ENCODE results near the gene ANGPTL8.

The ANGPTL8 gene

DNA sequence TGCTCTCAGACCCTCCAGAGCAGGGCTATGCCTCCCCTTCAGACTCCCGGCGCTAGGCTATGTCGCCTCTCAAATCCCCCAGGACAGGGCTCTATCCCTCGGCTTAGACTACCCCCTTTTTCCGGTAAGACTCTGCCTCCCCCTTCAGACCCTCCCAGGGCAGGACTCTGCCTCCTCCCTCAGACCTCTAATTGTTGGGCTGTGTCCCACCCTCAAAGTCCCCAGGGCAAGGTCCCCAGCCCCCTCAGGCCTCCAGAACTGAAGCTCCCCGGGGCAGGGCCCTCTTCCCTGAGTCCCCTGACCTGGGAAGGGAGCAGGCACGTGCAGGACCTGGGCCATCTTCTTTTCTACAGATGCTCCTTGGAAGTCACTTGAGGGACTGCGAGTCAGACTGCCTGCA lies 45.2 kb upstream of the ANGPTL8 start:
- TF ChIP-seq, protein P1, sequence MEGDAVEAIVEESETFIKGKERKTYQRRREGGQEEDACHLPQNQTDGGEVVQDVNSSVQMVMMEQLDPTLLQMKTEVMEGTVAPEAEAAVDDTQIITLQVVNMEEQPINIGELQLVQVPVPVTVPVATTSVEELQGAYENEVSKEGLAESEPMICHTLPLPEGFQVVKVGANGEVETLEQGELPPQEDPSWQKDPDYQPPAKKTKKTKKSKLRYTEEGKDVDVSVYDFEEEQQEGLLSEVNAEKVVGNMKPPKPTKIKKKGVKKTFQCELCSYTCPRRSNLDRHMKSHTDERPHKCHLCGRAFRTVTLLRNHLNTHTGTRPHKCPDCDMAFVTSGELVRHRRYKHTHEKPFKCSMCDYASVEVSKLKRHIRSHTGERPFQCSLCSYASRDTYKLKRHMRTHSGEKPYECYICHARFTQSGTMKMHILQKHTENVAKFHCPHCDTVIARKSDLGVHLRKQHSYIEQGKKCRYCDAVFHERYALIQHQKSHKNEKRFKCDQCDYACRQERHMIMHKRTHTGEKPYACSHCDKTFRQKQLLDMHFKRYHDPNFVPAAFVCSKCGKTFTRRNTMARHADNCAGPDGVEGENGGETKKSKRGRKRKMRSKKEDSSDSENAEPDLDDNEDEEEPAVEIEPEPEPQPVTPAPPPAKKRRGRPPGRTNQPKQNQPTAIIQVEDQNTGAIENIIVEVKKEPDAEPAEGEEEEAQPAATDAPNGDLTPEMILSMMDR (IDR thresholded peaks at IDR 0.05; ENCODE audit: low read depth, low read length, missing control alignments): no peak
- in situ Hi-C loops (cut with HindIII; ENCODE audit: low pct_ligation_motif_present, low sequenced_read_pairs): no loop called here
- Histone ChIP-seq H3K27me3 (replicated peaks) (no peaks in the 10 kb centered on the region), H3K27ac (no peak overlapping the region), H3K36me3 (replicated peaks) (peaks cover 35% of the 10 kb centered on the region), H3K4me3 (ENCODE audit: low read depth, low read length) (no peak overlapping the region)
- no peak for DNase-seq

DNA sequence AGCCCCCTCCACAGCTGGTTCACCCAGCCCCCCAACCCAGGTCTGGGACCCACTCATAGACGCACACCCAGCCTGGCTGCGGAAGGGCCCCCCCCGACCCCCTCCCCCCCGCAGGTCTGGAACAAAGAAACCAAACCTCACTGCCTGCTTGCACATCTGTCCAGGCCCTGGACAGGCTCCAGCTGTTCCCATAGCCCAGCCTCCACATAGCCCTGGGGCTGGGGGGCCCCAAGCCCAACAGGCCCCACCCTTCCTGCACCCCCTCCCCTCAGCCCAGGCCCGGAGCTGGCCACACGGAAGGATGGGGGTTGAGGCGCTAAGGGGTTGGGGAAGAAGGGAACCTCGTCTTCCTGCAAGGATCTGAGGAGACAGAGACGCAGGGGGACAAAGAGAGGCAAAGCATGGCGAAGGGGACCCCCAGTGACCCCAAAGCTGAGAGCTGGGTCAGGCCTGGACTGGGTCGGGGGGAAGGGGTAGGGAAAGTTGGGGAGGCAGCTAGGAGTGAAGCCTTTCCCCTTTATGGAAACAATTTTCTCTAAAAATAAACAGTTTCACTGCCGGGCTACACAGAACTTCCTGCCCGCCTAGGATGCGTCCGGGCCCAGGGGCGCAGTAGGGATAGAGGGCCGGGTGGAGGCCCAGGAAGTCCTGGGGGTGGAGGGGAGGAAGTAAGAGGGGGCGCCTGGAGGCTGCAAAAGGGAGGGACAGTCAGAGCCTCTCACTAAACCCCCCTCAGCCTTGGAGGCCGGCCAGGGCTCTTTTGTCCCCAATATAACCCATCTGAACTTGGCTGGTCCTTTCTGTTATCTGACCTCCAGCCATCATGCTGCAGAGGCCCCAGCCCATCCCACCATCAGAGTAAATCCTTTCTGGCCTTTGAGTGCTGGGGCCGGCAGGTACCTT lies 44.5 kb upstream of the ANGPTL8 start:
- no peaks in the 10 kb centered on the region for H3K27me3 ChIP-seq (replicated peaks)
- peaks cover 35% of the 10 kb centered on the region for H3K36me3 ChIP-seq (replicated peaks)
- peak overlapping the region; percentile 30 for H3K4me3 ChIP-seq (ENCODE audit: low read depth, low read length)
- in situ Hi-C loops (cut with HindIII; ENCODE audit: low pct_ligation_motif_present, low sequenced_read_pairs): no loop called here
- no peak for DNase-seq
- TF ChIP-seq, protein P1 (IDR thresholded peaks at IDR 0.05; ENCODE audit: low read depth, low read length, missing control alignments): no peak
- no peak overlapping the region for H3K27ac ChIP-seq

DNA sequence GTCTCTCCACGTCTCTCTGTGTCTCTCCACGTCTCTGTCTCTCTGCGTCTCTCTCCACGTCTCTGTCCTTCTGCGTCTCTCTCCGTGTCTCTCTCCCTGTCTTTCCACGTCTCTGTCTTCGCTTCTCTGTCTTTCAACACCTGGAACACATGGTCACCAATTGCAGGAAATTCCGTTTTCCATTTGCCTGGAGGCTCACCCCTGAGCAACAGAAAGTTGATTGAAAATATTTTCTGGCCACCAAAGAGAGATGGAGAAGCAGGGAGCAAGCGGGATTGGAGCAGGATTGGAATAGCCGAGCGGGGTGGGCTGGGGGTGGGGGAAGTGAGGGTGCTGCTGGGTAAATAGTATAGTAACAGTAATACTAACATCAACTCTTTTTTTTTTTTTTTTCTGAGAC lies 43.7 kb upstream of the ANGPTL8 start:
- H3K36me3 ChIP-seq (replicated peaks): peaks cover 32% of the 10 kb centered on the region
- DNase-seq: no peak
- TF ChIP-seq, protein P1 (IDR thresholded peaks at IDR 0.05; ENCODE audit: low read depth, low read length, missing control alignments): no peak
- H3K27ac ChIP-seq: no peak overlapping the region
- in situ Hi-C loops (cut with HindIII; ENCODE audit: low pct_ligation_motif_present, low sequenced_read_pairs): no loop called here
- H3K4me3 ChIP-seq (ENCODE audit: low read depth, low read length): peak overlapping the region; percentile 30
- H3K27me3 ChIP-seq (replicated peaks): no peaks in the 10 kb centered on the region

DNA sequence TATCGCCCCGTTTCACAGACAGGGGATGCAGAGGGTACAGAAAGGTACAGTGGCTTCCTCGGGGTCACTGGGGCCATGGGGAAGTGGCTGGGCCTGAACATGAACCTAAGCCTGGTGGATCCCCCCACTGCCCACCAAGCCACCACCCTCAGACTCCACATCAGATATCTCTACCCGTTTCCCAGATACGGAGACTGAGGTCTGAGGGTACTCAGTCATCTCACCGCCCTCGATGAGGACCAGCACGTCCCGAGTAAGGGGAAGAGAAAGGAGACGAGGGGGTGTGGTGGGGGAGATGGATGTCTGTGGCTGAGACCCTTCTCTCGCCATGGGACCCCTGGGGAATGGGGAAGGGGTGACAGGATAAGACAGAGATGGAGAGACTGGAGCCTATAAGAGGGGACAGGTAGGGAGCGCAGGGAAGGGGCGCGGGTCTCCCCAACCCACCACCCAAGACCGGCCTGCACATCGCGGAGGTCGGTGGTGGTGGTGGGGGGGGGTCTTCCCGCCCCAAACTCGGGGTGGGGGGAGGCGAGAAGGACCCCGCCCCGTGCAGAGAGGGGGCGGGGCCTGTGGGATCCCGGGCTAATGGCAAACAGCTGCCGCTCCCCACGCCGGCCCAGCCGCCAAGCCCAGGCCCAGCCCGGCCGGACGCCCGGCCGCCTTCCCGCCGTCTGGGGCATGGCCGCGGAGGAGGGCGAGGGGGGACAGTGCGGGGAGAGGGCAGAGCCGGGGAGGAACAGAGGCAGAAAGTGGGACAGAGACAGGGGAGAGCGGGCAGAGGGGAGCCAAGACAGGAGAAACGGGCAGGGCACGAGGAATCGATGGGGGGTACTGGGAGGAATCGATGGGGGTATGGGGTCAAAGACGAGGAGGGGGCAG lies 42.8 kb upstream of the ANGPTL8 start:
- Histone ChIP-seq H3K36me3 (replicated peaks) (peaks cover 25% of the 10 kb centered on the region), H3K27ac (no peak overlapping the region)

DNA sequence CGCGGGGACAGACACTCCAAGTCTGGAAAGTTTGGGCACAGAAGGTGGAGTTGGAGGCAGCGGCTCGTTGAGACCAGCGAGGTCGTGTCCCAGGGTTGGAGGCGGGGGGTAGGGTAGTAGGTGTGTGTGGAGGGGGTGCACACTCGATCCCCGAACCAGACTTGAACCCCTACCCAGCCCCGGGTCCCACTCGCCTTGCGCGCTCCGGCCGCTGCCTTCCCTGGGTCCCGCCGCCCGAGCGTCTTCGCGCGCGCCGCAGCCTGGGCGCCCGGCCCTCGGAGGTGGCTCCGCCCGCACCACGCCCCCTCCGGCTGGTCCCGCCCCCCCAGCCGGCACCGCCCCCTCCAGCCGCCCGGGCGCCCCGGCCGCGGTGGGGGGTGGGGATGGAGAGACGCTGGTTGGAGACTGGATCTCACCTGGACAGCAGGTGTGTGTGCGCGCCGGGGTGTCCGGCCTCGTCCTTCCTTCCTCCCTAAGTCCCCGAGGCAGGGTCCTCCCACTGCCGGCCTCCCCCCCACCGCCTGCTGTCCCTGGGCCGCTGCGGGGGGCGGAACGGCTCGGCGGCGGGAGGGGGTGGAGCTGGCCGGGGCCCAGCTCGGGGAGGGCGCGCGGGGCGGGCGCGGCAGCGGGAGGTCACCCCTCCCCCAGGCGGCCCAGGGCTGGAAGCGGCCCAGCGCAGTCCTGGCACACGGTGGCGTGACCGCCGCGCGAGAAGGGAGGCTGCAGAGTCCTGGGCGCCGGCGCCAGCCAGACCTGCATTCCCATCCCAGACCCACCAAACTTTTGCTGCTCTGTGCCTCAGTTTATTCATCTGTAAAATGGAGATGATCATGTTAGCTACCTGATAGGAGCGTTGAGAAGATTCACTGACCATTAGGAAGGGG lies 41.9 kb upstream of the ANGPTL8 start, which contains the start of gene KANK2:
TSS of gene KANK2 (minus strand) at position 255 of the 884 bp plus-strand sequence. CDS start 3,034 bp downstream, outside the sequence.
- H3K27ac ChIP-seq: no peak within 1 kb of the TSS
- DNase-seq: peak; percentile 33
- H3K27me3 ChIP-seq (replicated peaks): no peaks in the 10 kb centered on the region
- peak within 1 kb of the TSS; percentile 83 for H3K4me3 ChIP-seq (ENCODE audit: low read depth, low read length)
- peaks cover 18% of the 10 kb centered on the region for H3K36me3 ChIP-seq (replicated peaks)
- in situ Hi-C loops (cut with HindIII; ENCODE audit: low pct_ligation_motif_present, low sequenced_read_pairs): no loop called here
- TF ChIP-seq, protein P1 (IDR thresholded peaks at IDR 0.05; ENCODE audit: low read depth, low read length, missing control alignments): no peak

More for the DNA sequence above, 42.8 kb upstream of the ANGPTL8 start:
- Histone ChIP-seq H3K4me3 (ENCODE audit: low read depth, low read length) (peak overlapping the region; percentile 83), H3K27me3 (replicated peaks) (no peaks in the 10 kb centered on the region)
- in situ Hi-C loops (cut with HindIII; ENCODE audit: low pct_ligation_motif_present, low sequenced_read_pairs): no loop called here
- DNase-seq: no peak
- TF ChIP-seq, protein P1 (IDR thresholded peaks at IDR 0.05; ENCODE audit: low read depth, low read length, missing control alignments): no peak
